OCI-LY1 (cell line): ENCODE data around the gene ABCF3.
A peak's percentile ranks its signal among the peaks of the same experiment; 100 is the strongest.

Experiments
- H2AFZ ChIP-seq: fragments of 200-600 bp; sonication (generic), shearing (Covaris generic); 2 replicates; pipeline ENCODE4 v1.6.0; 2014; ENCODE audit warnings: antibody characterized with exemption, mild to moderate bottlenecking, low read length
- H3F3A ChIP-seq: fragments of 200-600 bp; sonication (generic), shearing (Covaris generic); 2 replicates; pipeline ENCODE4 v1.6.0; 2014; ENCODE audit warnings: mild to moderate bottlenecking, antibody characterized with exemption, low read length, moderate library complexity; ENCODE audit not compliant: insufficient read depth
- H3K27ac ChIP-seq: fragments of 200-600 bp; sonication (generic); 2 replicates; pipeline ENCODE4 v1.5.1; 2014; ENCODE audit warnings: low read length, mixed run types, mild to moderate bottlenecking, low read depth; ENCODE audit not compliant: poor library complexity, severe bottlenecking
- H3K27me3 ChIP-seq: fragments of 200-600 bp; sonication (generic); 2 replicates; pipeline ENCODE4 v1.6.0; 2014; ENCODE audit warnings: antibody characterized with exemption, mild to moderate bottlenecking, low read length, moderate library complexity; ENCODE audit not compliant: insufficient read depth
- H3K36me3 ChIP-seq: fragments of 200-600 bp; sonication (generic); 2 replicates; pipeline ENCODE4 v1.6.1; 2014; ENCODE audit warnings: mild to moderate bottlenecking, antibody characterized with exemption, low read length, moderate library complexity, mixed read lengths; ENCODE audit not compliant: insufficient read depth
- H3K4me1 ChIP-seq: fragments of 200-600 bp; sonication (generic); 2 replicates; pipeline ENCODE4 v1.5.1; 2014; ENCODE audit warnings: mild to moderate bottlenecking, low read length, moderate library complexity; ENCODE audit not compliant: insufficient read depth, severe bottlenecking
- H3K4me2 ChIP-seq: fragments of 200-600 bp; sonication (generic), shearing (Covaris generic); 2 replicates; pipeline ENCODE4 v1.6.1; 2014; ENCODE audit warnings: low read length
- H3K4me3 ChIP-seq: fragments of 200-600 bp; sonication (generic); 2 replicates; pipeline ENCODE4 v1.5.1; 2014; ENCODE audit warnings: low read length, low read depth, mild to moderate bottlenecking, mixed read lengths; ENCODE audit not compliant: poor library complexity, severe bottlenecking
- H3K79me2 ChIP-seq: fragments of 200-600 bp; shearing (Covaris generic); 2 replicates; pipeline ENCODE4 v1.6.1; 2016; ENCODE audit warnings: mixed run types, low read length, mixed read lengths; ENCODE audit not compliant: insufficient read depth
- H3K9ac ChIP-seq: fragments of 200-600 bp; sonication (generic), shearing (Covaris generic); 2 replicates; pipeline ENCODE4 v1.6.1; 2014; ENCODE audit warnings: mild to moderate bottlenecking, low read length, mixed read lengths
- H3K9me2 ChIP-seq: fragments of 200-600 bp; sonication (generic), shearing (Covaris generic); 2 replicates; pipeline ENCODE4 v1.6.1; 2014; ENCODE audit warnings: low read depth, mild to moderate bottlenecking, low read length, mixed read lengths
- H3K9me3 ChIP-seq: fragments of 200-600 bp; shearing (Covaris generic); 2 replicates; pipeline ENCODE4 v1.6.1; 2014; ENCODE audit warnings: low read length, mixed read lengths
- H4K20me1 ChIP-seq: fragments of 200-600 bp; sonication (generic), shearing (Covaris generic); 2 replicates; pipeline ENCODE4 v1.6.0; 2016; ENCODE audit warnings: mild to moderate bottlenecking, low read length; ENCODE audit not compliant: insufficient read depth
- EZH2 ChIP-seq: fragments of 200-600 bp; sonication (generic), shearing (Covaris generic); IDR thresholded peaks from 2 replicates; pipeline ENCODE4 v1.8.0; 2017; ENCODE audit warnings: borderline replicate concordance, mixed run types, mild to moderate bottlenecking, antibody characterized with exemption, low read length, moderate library complexity, mixed read lengths
- TF ChIP-seq, protein P1 (sequence below): fragments of 200-600 bp; sonication (generic), shearing (Covaris generic); IDR thresholded peaks from 2 replicates; pipeline ENCODE4 v1.5.1; 2017; ENCODE audit warnings: mild to moderate bottlenecking, antibody characterized with exemption, low read length, moderate library complexity, mixed read lengths

The ABCF3 gene

DNA sequence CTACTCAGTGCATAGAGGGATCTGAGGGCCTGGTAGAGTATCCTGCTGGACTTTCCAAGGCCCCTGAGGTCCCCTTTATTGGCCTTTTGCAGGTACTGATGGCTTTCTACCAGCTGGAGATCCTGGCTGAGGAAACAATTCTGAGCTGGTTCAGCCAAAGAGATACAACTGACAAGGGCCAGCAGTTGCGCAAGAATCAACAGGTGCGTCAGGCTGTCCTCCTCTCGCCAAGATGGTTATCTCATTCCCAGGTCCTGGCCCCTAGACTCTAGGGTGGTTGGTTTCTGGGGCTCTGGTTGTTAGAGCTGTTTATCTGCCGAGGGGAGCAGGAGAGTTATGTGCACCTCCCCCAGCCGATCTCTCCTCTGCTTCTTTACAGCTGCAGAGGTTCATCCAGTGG is 41.5 kb upstream of the ABCF3 start:
- Histone ChIP-seq H3K9ac (no peak overlapping the region), H3F3A (no peaks in the 10 kb centered on the region), H3K9me3 (no peaks in the 10 kb centered on the region), H3K4me1 (peaks cover under 1% of the 10 kb centered on the region), H3K27me3 (no peaks in the 10 kb centered on the region), H3K4me3 (no peak overlapping the region), H3K36me3 (peaks cover 73% of the 10 kb centered on the region), H3K9me2 (no peaks in the 10 kb centered on the region), H2AFZ (no peak overlapping the region), H3K4me2 (no peak overlapping the region), H3K27ac (no peak overlapping the region), H4K20me1 (no peaks in the 10 kb centered on the region), H3K79me2 (no peaks in the 10 kb centered on the region)
- no peak for TF ChIP-seq EZH2
- TF ChIP-seq, protein P1, sequence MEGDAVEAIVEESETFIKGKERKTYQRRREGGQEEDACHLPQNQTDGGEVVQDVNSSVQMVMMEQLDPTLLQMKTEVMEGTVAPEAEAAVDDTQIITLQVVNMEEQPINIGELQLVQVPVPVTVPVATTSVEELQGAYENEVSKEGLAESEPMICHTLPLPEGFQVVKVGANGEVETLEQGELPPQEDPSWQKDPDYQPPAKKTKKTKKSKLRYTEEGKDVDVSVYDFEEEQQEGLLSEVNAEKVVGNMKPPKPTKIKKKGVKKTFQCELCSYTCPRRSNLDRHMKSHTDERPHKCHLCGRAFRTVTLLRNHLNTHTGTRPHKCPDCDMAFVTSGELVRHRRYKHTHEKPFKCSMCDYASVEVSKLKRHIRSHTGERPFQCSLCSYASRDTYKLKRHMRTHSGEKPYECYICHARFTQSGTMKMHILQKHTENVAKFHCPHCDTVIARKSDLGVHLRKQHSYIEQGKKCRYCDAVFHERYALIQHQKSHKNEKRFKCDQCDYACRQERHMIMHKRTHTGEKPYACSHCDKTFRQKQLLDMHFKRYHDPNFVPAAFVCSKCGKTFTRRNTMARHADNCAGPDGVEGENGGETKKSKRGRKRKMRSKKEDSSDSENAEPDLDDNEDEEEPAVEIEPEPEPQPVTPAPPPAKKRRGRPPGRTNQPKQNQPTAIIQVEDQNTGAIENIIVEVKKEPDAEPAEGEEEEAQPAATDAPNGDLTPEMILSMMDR = no peak

DNA sequence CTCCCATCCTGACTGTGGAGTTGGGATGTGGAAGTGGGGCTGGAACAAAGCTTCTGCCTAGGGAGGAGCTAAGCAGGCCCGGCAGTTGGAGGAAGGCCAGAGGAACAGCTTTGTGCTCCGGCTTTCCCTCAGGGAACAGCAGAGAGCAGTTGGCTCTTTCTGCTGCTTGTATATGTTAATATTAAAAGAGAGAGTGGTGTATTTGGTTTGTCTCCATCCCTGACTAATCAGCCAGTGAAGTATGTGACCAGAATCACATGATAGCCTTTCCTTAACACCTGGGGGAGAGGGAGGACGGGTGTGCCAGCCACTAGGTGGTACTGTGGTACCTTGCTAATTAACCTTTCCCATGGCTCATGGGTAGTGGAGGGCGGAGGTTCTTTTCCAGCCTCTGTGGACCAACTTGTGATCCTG is 40.9 kb upstream of the ABCF3 start:
- Histone ChIP-seq H3K36me3 (peaks cover 70% of the 10 kb centered on the region), H2AFZ (no peak overlapping the region), H3K79me2 (no peaks in the 10 kb centered on the region), H3K4me1 (peaks cover 6% of the 10 kb centered on the region), H3K9ac (no peak overlapping the region), H4K20me1 (no peaks in the 10 kb centered on the region), H3K4me3 (no peak overlapping the region), H3K27ac (no peak overlapping the region), H3K9me2 (no peaks in the 10 kb centered on the region), H3K9me3 (no peaks in the 10 kb centered on the region), H3K4me2 (no peak overlapping the region), H3K27me3 (no peaks in the 10 kb centered on the region), H3F3A (no peaks in the 10 kb centered on the region)
- TF ChIP-seq EZH2 = no peak
- TF ChIP-seq, protein P1 = peak; percentile 80

GRCh38 chr3:184145751-184146270 is 40.2 kb upstream of the ABCF3 start:
- H3F3A ChIP-seq = no peaks in the 10 kb centered on the region
- no peaks in the 10 kb centered on the region for H3K9me3 ChIP-seq
- H3K4me3 ChIP-seq = no peak overlapping the region
- H3K4me2 ChIP-seq = no peak overlapping the region
- no peaks in the 10 kb centered on the region for H3K27me3 ChIP-seq
- no peaks in the 10 kb centered on the region for H4K20me1 ChIP-seq
- H3K4me1 ChIP-seq = peaks cover 6% of the 10 kb centered on the region
- H3K36me3 ChIP-seq = peaks cover 63% of the 10 kb centered on the region
- H3K9ac ChIP-seq = no peak overlapping the region
- TF ChIP-seq EZH2 = no peak
- TF ChIP-seq, protein P1 = no peak
- H3K27ac ChIP-seq = no peak overlapping the region
- H2AFZ ChIP-seq = no peak overlapping the region
- H3K9me2 ChIP-seq = no peaks in the 10 kb centered on the region
- H3K79me2 ChIP-seq = no peaks in the 10 kb centered on the region
